HFFc6 (cell line): ENCODE data around the gene C2CD3. TPM values are rescaled to one million over a fixed set of nuclear protein-coding genes. Genes with fewer than 3 reads are reported as not detected.

Source experiments
- DNase-seq: peaks from one replicate; pipeline ENCODE4 v3.0.0-alpha.2; 2018
- H3K27ac Mint-ChIP-seq: 2 replicates; pipeline ENCODE4 v1.8.0; 2020; ENCODE audit warnings: mild to moderate bottlenecking, mixed read lengths
- H3K27me3 Mint-ChIP-seq: 2 replicates; pipeline ENCODE4 v1.8.0; 2021; ENCODE audit warnings: mild to moderate bottlenecking, moderate library complexity, mixed read lengths; ENCODE audit not compliant: insufficient read depth
- H3K36me3 Mint-ChIP-seq: 2 replicates; pipeline ENCODE4 v1.8.0; 2021; ENCODE audit warnings: low read depth, mixed read lengths
- H3K4me1 Mint-ChIP-seq: 2 replicates; pipeline ENCODE4 v1.8.0; 2020; ENCODE audit warnings: low read depth, mixed read lengths
- H3K4me3 Mint-ChIP-seq: 2 replicates; pipeline ENCODE4 v1.8.0; 2020; ENCODE audit warnings: mild to moderate bottlenecking, moderate library complexity, mixed read lengths
- H3K9me3 Mint-ChIP-seq: 2 replicates; pipeline ENCODE4 v1.8.0; 2020; ENCODE audit warnings: mild to moderate bottlenecking, mixed read lengths
- CTCF ChIP-seq: fragments of 200-600 bp; sonication (generic); IDR thresholded peaks from 2 replicates; pipeline ENCODE4 v1.5.0; 2021; ENCODE audit warnings: antibody characterized with exemption, mild to moderate bottlenecking
- total RNA-seq, 6 experiments: library from RNA; stranded (reverse); fragmentation: NEBNext Ultra II Directional; extraction: Animal tissue kit (Norgen Biotek cat#: 25700); gene quantifications; 2 replicates in 1 of 6; 3 replicates in 5 of 6; pipeline ENCODE4 v1.2.3, GENCODE V29; 2021

The C2CD3 gene
- total RNA-seq, 6 experiments from 2014 or later = 14.6 to 23.0 (median 17.2) TPM

DNA sequence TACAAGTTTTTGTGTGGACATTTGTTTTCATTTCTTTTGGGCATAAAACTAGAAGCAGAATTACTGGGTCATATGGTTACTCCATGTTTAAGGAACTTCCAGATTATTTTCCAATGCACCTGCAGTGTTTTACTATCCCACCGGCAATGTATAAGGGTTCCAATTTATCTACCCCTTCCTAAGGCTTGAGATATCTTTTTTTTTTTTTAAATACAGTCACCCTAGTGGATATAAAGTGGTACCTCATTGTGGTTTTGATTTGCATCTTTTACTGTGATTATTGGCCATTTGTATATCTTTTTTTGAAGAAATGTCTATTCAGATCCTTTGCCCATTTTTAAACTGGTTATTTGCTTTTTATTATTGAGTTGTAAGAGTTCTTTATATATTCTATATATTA lies 127.4 kb downstream of the C2CD3 start:
- no peaks in the 10 kb centered on the region; the same call in 1 of the 2 replicates for H3K27me3 Mint-ChIP-seq
- no peak overlapping the region for H3K27ac Mint-ChIP-seq
- no peaks in the 10 kb centered on the region for H3K4me1 Mint-ChIP-seq
- H3K36me3 Mint-ChIP-seq = peaks cover 25% of the 10 kb centered on the region
- no peak for DNase-seq
- peak; percentile 51; the same call in 1 of the 2 replicates for TF ChIP-seq CTCF
- H3K9me3 Mint-ChIP-seq = no peaks in the 10 kb centered on the region
- no peak overlapping the region for H3K4me3 Mint-ChIP-seq

GRCh38 chr11:74037309-74037708 lies 133.5 kb downstream of the C2CD3 start:
- H3K4me3 Mint-ChIP-seq = no peak overlapping the region
- peaks cover 2% of the 10 kb centered on the region for H3K27me3 Mint-ChIP-seq
- peak; percentile 41 for DNase-seq
- H3K36me3 Mint-ChIP-seq = peaks cover 35% of the 10 kb centered on the region
- no peak for TF ChIP-seq CTCF
- H3K27ac Mint-ChIP-seq = no peak overlapping the region
- H3K9me3 Mint-ChIP-seq = no peaks in the 10 kb centered on the region
- H3K4me1 Mint-ChIP-seq = peaks cover 20% of the 10 kb centered on the region

- H3K4me3 Mint-ChIP-seq = no peak overlapping the region
- no peak for DNase-seq
- TF ChIP-seq CTCF = no peak
These were observed 135.5 kb downstream of the C2CD3 start for GRCh38 chr11:74035264-74035663.

DNA sequence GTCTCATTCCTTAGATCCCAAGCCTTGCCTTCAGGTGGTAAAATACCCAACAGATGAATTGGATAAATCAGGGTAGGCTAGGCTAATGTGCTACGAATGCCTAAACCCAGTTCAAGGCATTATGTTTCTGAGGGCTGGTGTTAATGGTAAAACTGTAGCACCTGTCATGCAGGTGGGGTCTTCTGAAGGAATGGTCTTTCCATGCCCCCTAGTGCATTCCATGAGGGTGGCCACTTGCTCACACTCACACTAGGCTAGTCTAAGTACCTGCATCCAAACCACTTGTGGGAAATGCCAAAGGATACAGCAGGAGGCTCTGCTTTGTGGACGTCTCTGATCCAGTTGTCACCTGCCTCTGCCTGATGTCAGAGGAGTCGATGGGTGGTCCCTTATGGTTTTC lies 137.8 kb downstream of the C2CD3 start:
- Mint-ChIP-seq H3K36me3 (peaks cover 20% of the 10 kb centered on the region), H3K4me1 (peaks cover 24% of the 10 kb centered on the region), H3K4me3 (no peak overlapping the region), H3K9me3 (no peaks in the 10 kb centered on the region), H3K27me3 (peaks cover 2% of the 10 kb centered on the region; the same call in 1 of the 2 replicates), H3K27ac (no peak overlapping the region)
- no peak for TF ChIP-seq CTCF
- no peak for DNase-seq

More at GRCh38 chr11:74035264-74035663, 135.5 kb downstream of the C2CD3 start:
- Mint-ChIP-seq H3K27me3 (peaks cover 2% of the 10 kb centered on the region; the same call in 1 of the 2 replicates), H3K36me3 (peaks cover 24% of the 10 kb centered on the region), H3K9me3 (no peaks in the 10 kb centered on the region), H3K4me1 (peaks cover 20% of the 10 kb centered on the region), H3K27ac (no peak overlapping the region)

- TF ChIP-seq CTCF = no peak
- H3K4me1 Mint-ChIP-seq = peaks cover 30% of the 10 kb centered on the region
- peaks cover 10% of the 10 kb centered on the region for H3K36me3 Mint-ChIP-seq
- no peak overlapping the region for H3K4me3 Mint-ChIP-seq
- H3K27me3 Mint-ChIP-seq = no peaks in the 10 kb centered on the region; the same call in 1 of the 2 replicates
- H3K27ac Mint-ChIP-seq = no peak overlapping the region
- H3K9me3 Mint-ChIP-seq = no peaks in the 10 kb centered on the region
- no peak for DNase-seq
These were observed 139.8 kb downstream of the C2CD3 start for GRCh38 chr11:74030723-74031676.
